HepG2 (cell line): ENCODE data around the gene THOP1. TPM values are rescaled to one million over a fixed set of nuclear protein-coding genes. Genes with fewer than 3 reads are reported as not detected.

Experiments used
- ATF1 ChIP-seq: IDR thresholded peaks from 2 replicates; pipeline ENCODE4 v1.6.1; 2016; ENCODE audit warnings: mild to moderate bottlenecking, control low read depth
- BCL6 ChIP-seq: IDR thresholded peaks from 2 replicates; pipeline ENCODE4 v1.6.1; 2016; ENCODE audit warnings: missing genetic modification reagents, missing compliant biosample characterization
- CEBPB ChIP-seq: IDR thresholded peaks from 2 replicates; pipeline ENCODE4 v1.6.1; 2011; ENCODE audit warnings: low read depth, low read length, improper control_type of control experiment, borderline replicate concordance
- FLYWCH1 ChIP-seq: sonication (generic); formaldehyde crosslinking; IDR thresholded peaks from 2 replicates; pipeline ENCODE4 v1.8.1; 2023; ENCODE audit warnings: mild to moderate bottlenecking, missing genetic modification reagents
- FOXK1 ChIP-seq: sonication (generic); formaldehyde crosslinking; IDR thresholded peaks from 2 replicates; pipeline ENCODE4 v1.4.0; 2020; ENCODE audit warnings: low read depth, missing genetic modification reagents, borderline replicate concordance
- GTF2F1 ChIP-seq: fragments of 150-350 bp; IDR thresholded peaks from 2 replicates; pipeline ENCODE4 v1.6.1; 2014; ENCODE audit warnings: low read length
- HCFC1 ChIP-seq: fragments of 150-350 bp; IDR thresholded peaks from 2 replicates; pipeline ENCODE4 v1.6.1; 2014; ENCODE audit warnings: low read depth, low read length
- HES4 ChIP-seq: sonication (generic); formaldehyde crosslinking; IDR thresholded peaks from 2 replicates; pipeline ENCODE4 v1.9.0; 2021; ENCODE audit warnings: mild to moderate bottlenecking, missing genetic modification reagents, borderline replicate concordance
- IRF2 ChIP-seq: IDR thresholded peaks from 2 replicates; pipeline ENCODE4 v1.6.1; 2018; ENCODE audit warnings: missing genetic modification reagents, missing compliant biosample characterization
- JDP2 ChIP-seq: sonication (generic); formaldehyde crosslinking; IDR thresholded peaks from 2 replicates; pipeline ENCODE4 v1.8.1; 2022; ENCODE audit warnings: missing genetic modification reagents, borderline replicate concordance
- KLF13 ChIP-seq: sonication (generic); formaldehyde crosslinking; IDR thresholded peaks from 2 replicates; pipeline ENCODE4 v1.4.0; 2020; ENCODE audit warnings: mild to moderate bottlenecking, missing genetic modification reagents
- MYNN ChIP-seq: sonication (generic); formaldehyde crosslinking; IDR thresholded peaks from 2 replicates; pipeline ENCODE4 v1.4.0; 2020; ENCODE audit warnings: mild to moderate bottlenecking, low read depth, missing genetic modification reagents
- NR2F2 ChIP-seq: IDR thresholded peaks from 2 replicates; pipeline ENCODE4 v1.6.1; 2012; ENCODE audit warnings: low read depth, inconsistent platforms, borderline replicate concordance
- SIX1 ChIP-seq: sonication (generic); formaldehyde crosslinking; IDR thresholded peaks from 2 replicates; pipeline ENCODE4 v1.4.0; 2020; ENCODE audit warnings: missing genetic modification reagents, borderline replicate concordance
- TCF7 ChIP-seq: sonication (generic); IDR thresholded peaks from 2 replicates; pipeline ENCODE4 v1.6.1; 2016; ENCODE audit warnings: antibody characterized with exemption, low read depth
- TCF7L2 ChIP-seq: IDR thresholded peaks from 2 replicates; pipeline ENCODE4 v1.6.1; 2011; ENCODE audit warnings: mild to moderate bottlenecking, low read depth, low read length, moderate library complexity
- ZBTB25 ChIP-seq: IDR thresholded peaks from 2 replicates; pipeline ENCODE4 v1.6.1; 2018; ENCODE audit warnings: missing genetic modification reagents
- ZFP36L2 ChIP-seq: sonication (generic); formaldehyde crosslinking; IDR thresholded peaks from 2 replicates; pipeline ENCODE4 v1.4.0; 2020; ENCODE audit warnings: missing genetic modification reagents
- ZNF10 ChIP-seq: sonication (generic); formaldehyde crosslinking; IDR thresholded peaks from 2 replicates; pipeline ENCODE4 v1.4.0; 2020; ENCODE audit warnings: mild to moderate bottlenecking, low read depth, missing genetic modification reagents, borderline replicate concordance
- ZNF275 ChIP-seq: sonication (generic); formaldehyde crosslinking; IDR thresholded peaks from 2 replicates; pipeline ENCODE4 v1.8.0; 2022; ENCODE audit warnings: missing genetic modification reagents, mild to moderate bottlenecking, inconsistent platforms, borderline replicate concordance
- ZNF317 ChIP-seq: sonication (generic); formaldehyde crosslinking; IDR thresholded peaks from 2 replicates; pipeline ENCODE4 v1.5.0; 2020; ENCODE audit warnings: mild to moderate bottlenecking, missing genetic modification reagents
- ZNF326 ChIP-seq: sonication (generic); formaldehyde crosslinking; IDR thresholded peaks from 2 replicates; pipeline ENCODE4 v1.4.0; 2020; ENCODE audit warnings: missing genetic modification reagents, borderline replicate concordance
- ZNF546 ChIP-seq: sonication (generic); formaldehyde crosslinking; conservative IDR thresholded peaks from 2 replicates; pipeline ENCODE4 v1.8.1; 2023; ENCODE audit warnings: mild to moderate bottlenecking, missing genetic modification reagents
- ZNF713 ChIP-seq: sonication (generic); formaldehyde crosslinking; IDR thresholded peaks from 2 replicates; pipeline ENCODE4 v1.4.0; 2020; ENCODE audit warnings: mild to moderate bottlenecking, missing genetic modification reagents
- ZSCAN22 ChIP-seq: sonication (generic); formaldehyde crosslinking; IDR thresholded peaks from 2 replicates; pipeline ENCODE4 v1.4.0; 2020; ENCODE audit warnings: mild to moderate bottlenecking, missing genetic modification reagents
- polyA plus RNA-seq, 8 experiments: library from polyadenylated mRNA; depleted of rRNA in 3 of 8; stranded (reverse) in 7 of 8; unstranded in 1 of 8; fragments of >200 nt; fragmentation: Illumina TruSeq in 4 of 8; extraction: Trizol in 4 of 8; gene quantifications; 2 replicates each; pipeline versions ENCODE4 v1.2.1 to v1.2.3, GENCODE V29; 2011 to 2016; ENCODE audit warnings: low read depth in 4 of 8, missing spikeins in 1 of 8, mixed read lengths in 1 of 8; ENCODE audit not compliant: insufficient read depth in 1 of 8
- total RNA-seq, 5 experiments: library from RNA; depleted of rRNA; stranded (reverse); fragments of >200 nt; fragmentation: Illumina TruSeq; extraction: Trizol; gene quantifications; 2 replicates each; pipeline ENCODE4 v1.2.3, GENCODE V29; 2016; ENCODE audit warnings: low read depth in 1 of 5
- TF ChIP-seq, protein P1 (sequence below), 2 experiments: sonication (generic) in 1 of 2; formaldehyde crosslinking in 1 of 2; IDR thresholded peaks; 2 replicates each; pipeline versions ENCODE4 v1.5.1 to v1.6.1; 2011 to 2020; ENCODE audit warnings: borderline replicate concordance in 1 of 2, low read depth in 1 of 2, low read length in 1 of 2, mild to moderate bottlenecking in 1 of 2, missing genetic modification reagents in 1 of 2, moderate library complexity in 1 of 2
- TF ChIP-seq, protein P2 (sequence below): IDR thresholded peaks from 2 replicates; pipeline ENCODE4 v1.6.1; 2016; ENCODE audit warnings: low read depth, borderline replicate concordance

Gene THOP1
- total and polyA plus RNA-seq, 2 of the 13 experiments (the other 11 are each of a cell fraction or from before 2014, with no cell fraction given) = 74.4 to 116 TPM

DNA sequence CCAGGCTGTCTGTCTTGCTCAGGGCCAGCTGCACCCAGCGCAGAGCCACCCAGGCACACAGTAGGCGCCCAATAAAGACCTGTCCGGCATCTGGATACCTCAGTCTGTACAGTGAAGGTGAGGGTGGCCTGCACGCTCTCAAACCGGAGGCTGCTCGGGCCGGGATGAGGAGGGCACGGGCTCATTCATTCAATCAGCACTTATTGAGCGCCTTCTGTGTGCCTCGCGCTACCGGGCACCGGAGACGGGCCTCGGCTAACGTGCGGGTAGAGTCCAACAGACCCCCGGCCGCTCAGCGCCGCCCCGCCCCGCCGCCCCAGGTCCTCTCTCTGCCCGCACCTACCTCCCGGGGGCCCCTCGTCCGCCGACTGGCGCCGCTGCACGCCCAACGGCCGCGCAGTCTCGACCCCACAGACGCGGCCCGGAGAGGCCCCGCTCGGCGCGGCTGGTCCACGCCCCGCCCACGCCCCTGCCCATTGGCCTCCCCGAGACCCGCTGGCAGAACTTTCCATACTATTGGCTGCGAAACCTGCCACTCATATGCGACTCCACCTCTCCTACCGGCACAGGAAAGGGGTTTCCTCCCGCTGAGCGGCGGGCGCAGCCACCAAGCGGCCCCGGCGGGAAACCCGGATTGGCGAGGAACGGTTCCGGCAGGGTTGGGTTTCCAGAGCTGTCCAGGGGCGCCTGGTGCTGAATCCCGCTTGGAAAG, 45.5 kb upstream of the THOP1 start, which contains the start of gene SLC39A3 (continued):
- TF ChIP-seq BCL6 (CRISPR knock-in tag) = peak; percentile 73
- no peak for TF ChIP-seq ZNF10 (CRISPR knock-in tag)
- TF ChIP-seq, protein P1, sequence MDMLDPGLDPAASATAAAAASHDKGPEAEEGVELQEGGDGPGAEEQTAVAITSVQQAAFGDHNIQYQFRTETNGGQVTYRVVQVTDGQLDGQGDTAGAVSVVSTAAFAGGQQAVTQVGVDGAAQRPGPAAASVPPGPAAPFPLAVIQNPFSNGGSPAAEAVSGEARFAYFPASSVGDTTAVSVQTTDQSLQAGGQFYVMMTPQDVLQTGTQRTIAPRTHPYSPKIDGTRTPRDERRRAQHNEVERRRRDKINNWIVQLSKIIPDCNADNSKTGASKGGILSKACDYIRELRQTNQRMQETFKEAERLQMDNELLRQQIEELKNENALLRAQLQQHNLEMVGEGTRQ (IDR thresholded peaks at IDR 0.05; ENCODE audit: low read depth, low read length) = no peak
- TF ChIP-seq, protein P1 (CRISPR knock-in tag; IDR thresholded peaks at IDR 0.05; ENCODE audit: borderline replicate concordance) = no peak
- TF ChIP-seq ZNF326 (CRISPR knock-in tag) = no peak
- TF ChIP-seq ZFP36L2 (CRISPR knock-in tag) = peak; percentile 98
- peak; percentile 91; the same call in 1 of the 2 replicates for TF ChIP-seq JDP2 (CRISPR knock-in tag)
- TF ChIP-seq TCF7L2 = no peak
- peak; percentile 84 for TF ChIP-seq HCFC1
- TF ChIP-seq MYNN (CRISPR knock-in tag) = peak; percentile 97; the same call in 1 of the 2 replicates
- TF ChIP-seq FOXK1 = peak; percentile 89; the same call in 1 of the 2 replicates
- peak; percentile 28; the same call in 1 of the 2 replicates for TF ChIP-seq ZSCAN22
- no peak for TF ChIP-seq TCF7
- TF ChIP-seq KLF13 (CRISPR knock-in tag) = peak; percentile 74; the same call in 1 of the 2 replicates
- TF ChIP-seq IRF2 (CRISPR knock-in tag) = peak; percentile 94
- peak; percentile 30; the same call in 1 of the 2 replicates for TF ChIP-seq ZNF275 (CRISPR knock-in tag)
- TF ChIP-seq ZBTB25 (CRISPR knock-in tag) = peak; percentile 99
- TF ChIP-seq SIX1 (CRISPR knock-in tag) = peak; percentile 97
- peak; percentile 95 for TF ChIP-seq FLYWCH1
- peak; percentile 95 for TF ChIP-seq ZNF546 (CRISPR knock-in tag)
- no peak for TF ChIP-seq ZNF713 (CRISPR knock-in tag)
- TF ChIP-seq CEBPB = no peak
- TF ChIP-seq, protein P2, sequence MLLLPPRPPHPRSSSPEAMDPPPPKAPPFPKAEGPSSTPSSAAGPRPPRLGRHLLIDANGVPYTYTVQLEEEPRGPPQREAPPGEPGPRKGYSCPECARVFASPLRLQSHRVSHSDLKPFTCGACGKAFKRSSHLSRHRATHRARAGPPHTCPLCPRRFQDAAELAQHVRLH (CRISPR knock-in tag) = peak; percentile 100
- TF ChIP-seq HES4 (CRISPR knock-in tag) = peak; percentile 97
- no peak for TF ChIP-seq GTF2F1
- TF ChIP-seq ZNF317 (CRISPR knock-in tag) = peak; percentile 92
- TF ChIP-seq ATF1 (CRISPR knock-in tag) = 0 out of 2 replicates have a peak, but pooled peaks have one; percentile 44
- no peak for TF ChIP-seq NR2F2
